Measurements from ENCODE around the gene GREB1.

Gene GREB1

DNA sequence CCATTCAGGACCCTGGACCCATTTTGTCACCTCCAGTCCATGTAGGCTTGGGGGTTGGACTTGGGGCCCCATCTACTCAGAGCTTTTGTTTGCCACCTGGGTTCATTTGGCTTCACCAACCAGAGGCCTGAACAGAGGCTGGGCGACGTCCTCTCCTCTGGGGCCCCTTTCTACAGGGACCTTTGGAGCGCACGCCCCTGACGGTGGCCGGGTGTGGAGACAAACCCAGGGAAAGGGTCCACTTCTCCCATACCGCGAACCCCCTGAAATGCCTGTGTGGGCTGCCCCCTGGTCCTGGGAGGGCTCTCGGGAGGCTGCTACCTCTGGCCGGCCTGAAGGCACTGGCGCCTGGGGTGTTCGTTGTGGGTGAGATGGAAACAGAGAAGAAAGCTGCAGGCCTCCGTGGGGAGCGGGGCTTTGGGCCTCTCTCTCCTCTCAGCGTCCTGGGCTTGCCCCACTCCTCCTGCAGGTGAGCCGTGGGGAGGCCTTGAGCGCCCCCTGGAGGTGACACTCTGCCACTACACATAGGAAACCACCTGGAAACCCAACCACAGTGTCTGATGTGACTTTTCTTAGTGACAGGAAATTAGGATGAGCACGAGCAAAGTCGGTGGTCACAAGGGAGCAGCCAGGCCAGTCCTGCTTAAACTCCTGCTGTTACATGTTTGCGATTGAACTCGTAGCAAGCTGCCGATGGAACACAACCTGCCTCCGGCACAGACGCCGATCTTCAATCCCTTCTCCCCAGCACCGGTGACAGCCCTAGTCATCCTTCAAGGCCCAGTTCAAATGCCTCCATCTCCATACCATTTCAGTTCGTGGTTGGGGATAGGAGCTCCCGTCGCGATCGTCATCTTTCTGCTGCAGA lies 148.1 kb downstream of the GREB1 start:
- DNase-seq (ENCODE audit: insufficient read length, low spot score) (peak; percentile 97), FAIRE-seq (no peak)
- TF ChIP-seq CTCF (IDR thresholded peaks at IDR 0.05; ENCODE audit: insufficient read depth, missing control alignments) = peak; percentile 77

DNA sequence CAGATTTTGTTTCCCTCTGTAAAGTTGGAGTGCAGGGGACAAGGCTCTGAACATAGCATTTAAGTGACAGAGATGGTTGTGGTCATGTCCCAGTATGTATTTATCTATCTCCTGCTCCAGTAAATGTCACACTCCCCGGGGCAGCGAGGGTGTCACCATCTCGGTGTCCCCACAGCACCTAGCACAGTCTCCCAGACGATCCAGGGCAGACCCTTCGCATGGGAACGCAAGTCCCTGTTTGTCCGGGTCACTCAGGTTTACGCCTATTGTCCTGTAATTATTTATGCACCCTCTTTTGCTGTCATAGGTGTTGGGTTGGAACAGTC lies 148.7 kb downstream of the GREB1 start:
- FAIRE-seq (no peak), DNase-seq (ENCODE audit: insufficient read length, low spot score) (no peak)

GRCh38 chr2:11683476-11683875 lies 149.6 kb downstream of the GREB1 start:
- TF ChIP-seq CTCF (IDR thresholded peaks at IDR 0.05; ENCODE audit: insufficient read depth, missing control alignments) = no peak
- FAIRE-seq = no peak
- no peak for DNase-seq (ENCODE audit: insufficient read length, low spot score)

More for the DNA sequence above, 148.7 kb downstream of the GREB1 start:
- TF ChIP-seq CTCF (IDR thresholded peaks at IDR 0.05; ENCODE audit: insufficient read depth, missing control alignments) = no peak

DNA sequence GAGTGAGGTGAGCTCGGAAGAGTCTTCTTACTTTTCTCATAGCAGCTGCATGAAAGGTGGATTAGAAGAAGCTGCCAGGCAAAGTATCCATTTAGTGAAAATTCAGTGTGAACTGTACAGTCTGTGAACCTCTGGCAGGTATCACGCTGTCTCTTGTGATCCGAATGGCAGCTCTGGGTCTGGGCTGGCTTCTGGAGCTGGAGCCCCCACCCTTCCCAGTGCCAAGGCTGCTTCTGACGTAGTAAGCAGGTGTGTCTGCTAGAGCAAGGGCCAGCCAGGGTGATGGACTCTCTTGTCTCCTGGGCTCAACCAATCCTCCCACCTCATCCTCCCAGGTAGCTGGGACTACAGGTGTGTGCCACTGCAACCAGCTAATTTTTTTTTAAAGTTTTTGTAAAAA lies 150.1 kb downstream of the GREB1 start:
- FAIRE-seq (no peak), DNase-seq (ENCODE audit: insufficient read length, low spot score) (no peak)
- TF ChIP-seq CTCF (IDR thresholded peaks at IDR 0.05; ENCODE audit: insufficient read depth, missing control alignments) = no peak

DNA sequence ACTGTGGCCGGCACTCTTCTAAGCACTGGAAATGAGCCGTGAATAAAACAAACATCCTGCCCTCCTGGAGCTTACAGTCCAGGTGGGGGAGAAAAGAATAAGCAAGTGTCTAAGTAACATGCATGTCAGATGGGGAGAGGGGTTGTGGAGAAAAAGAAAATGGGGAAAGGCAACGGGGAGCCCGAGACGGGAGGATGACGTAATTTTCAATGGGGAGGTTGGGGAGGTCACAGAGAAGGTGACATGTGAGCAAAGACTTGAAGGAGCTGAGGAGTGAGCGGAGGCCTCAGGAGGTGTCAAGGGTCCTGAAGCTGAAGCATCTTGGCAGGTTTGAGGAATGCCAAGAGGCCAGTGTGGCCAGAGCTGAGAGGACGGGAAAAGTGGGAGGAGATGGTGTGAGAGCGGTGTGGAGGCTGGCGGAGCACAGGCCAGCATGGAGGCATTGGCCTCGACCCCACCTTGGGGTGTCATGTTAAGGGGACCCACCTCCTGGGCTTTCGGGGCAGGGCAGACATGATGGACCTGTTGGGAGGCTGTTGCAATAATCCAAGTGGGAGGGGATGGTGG lies 151.1 kb downstream of the GREB1 start:
- FAIRE-seq = no peak
- no peak for TF ChIP-seq CTCF (IDR thresholded peaks at IDR 0.05; ENCODE audit: insufficient read depth, missing control alignments)
- DNase-seq (ENCODE audit: insufficient read length, low spot score) = no peak

DNA sequence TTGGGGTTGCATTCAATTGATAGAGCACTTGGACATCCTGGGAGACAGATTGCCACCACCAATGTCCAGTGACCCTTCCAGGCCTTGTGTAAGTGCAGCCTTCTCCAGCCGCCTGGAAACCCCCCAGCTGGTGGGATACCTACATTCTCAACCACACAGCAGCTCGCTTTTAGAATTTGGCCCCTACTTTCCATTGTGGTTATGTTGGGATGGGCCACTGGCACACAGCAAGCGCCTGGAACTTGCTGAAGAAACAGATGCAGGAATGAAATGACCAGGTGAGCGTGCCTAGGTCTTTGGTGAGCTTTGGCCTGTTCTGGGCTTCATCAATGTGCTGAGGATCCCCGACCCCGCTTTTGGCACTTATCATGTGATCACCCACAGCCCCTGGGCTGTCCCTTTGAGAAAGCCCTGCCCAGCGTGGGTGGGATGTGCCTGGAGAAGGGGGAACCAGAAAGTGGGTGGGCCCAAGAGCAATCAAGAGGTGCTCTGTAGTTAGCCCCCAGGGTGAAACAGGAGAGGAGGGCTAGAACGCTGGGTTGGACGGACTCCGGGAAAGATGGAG lies 152.1 kb downstream of the GREB1 start:
- TF ChIP-seq CTCF (IDR thresholded peaks at IDR 0.05; ENCODE audit: insufficient read depth, missing control alignments) = no peak
- DNase-seq (ENCODE audit: insufficient read length, low spot score) (no peak), FAIRE-seq (no peak)

DNA sequence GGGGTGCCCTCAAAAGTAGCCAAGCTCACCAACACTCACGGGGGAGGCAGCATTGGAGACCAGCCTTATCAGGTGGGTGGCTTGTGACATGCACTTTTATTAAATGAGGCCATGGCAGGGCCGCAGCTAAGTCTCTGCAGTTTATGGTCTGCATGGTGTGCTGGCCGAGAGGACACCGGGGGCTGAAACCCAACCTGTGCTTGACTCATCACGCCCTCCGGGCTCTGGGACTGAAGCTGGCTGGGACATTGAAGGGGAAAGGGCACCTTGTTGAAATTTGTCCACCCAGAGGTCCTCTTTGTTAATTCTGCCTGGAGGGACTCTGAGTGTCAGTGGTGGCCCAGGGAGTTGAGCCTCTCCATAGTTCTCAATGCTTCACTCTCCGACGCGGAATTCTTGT lies 153.9 kb downstream of the GREB1 start:
- DNase-seq (ENCODE audit: insufficient read length, low spot score) (no peak), FAIRE-seq (no peak)
- no peak for TF ChIP-seq CTCF (IDR thresholded peaks at IDR 0.05; ENCODE audit: insufficient read depth, missing control alignments)

Data from D721Med (cell line).